WTC11 (cell line): Measurements from ENCODE around the gene ARHGEF10L. TPM values are rescaled to one million over a fixed set of nuclear protein-coding genes. Genes with fewer than 3 reads are reported as not detected.

Source experiments
- ATAC-seq: fragments of 200-7000 bp; cut with Tn5 transposase; 2 replicates; pipeline ENCODE4 v1.10.0; 2021; ENCODE audit warnings: mild to moderate bottlenecking, moderate library complexity
- CTCF ChIA-PET: fragments of 300-600 bp; sonication (Branson Sonifier 250); formaldehyde crosslinking; loops from one replicate; lab custom pipeline; 2021; ENCODE audit warnings: antibody characterized with exemption; lab: Charles Lee
- POLR2A ChIA-PET: fragments of 350-600 bp; sonication (Branson Sonifier 250); formaldehyde crosslinking; loops from one replicate; lab custom pipeline; 2021; ENCODE audit warnings: antibody characterized with exemption; lab: Charles Lee
- DNase-seq: peaks from one replicate; pipeline ENCODE4 v3.0.0; 2021; ENCODE audit warnings: low spot score
- H3K27ac Mint-ChIP-seq: 2 replicates; pipeline ENCODE4 v1.8.0; 2021; ENCODE audit warnings: mixed read lengths
- H3K27me3 Mint-ChIP-seq: 2 replicates; pipeline ENCODE4 v1.8.0; 2021; ENCODE audit warnings: low read depth, mild to moderate bottlenecking, moderate library complexity, mixed read lengths
- H3K36me3 Mint-ChIP-seq: 2 replicates; pipeline ENCODE4 v1.8.0; 2021; ENCODE audit warnings: mixed read lengths
- H3K4me1 Mint-ChIP-seq: 2 replicates; pipeline ENCODE4 v1.8.0; 2022; ENCODE audit warnings: mixed read lengths
- H3K4me3 Mint-ChIP-seq: 2 replicates; pipeline ENCODE4 v1.8.0; 2021; ENCODE audit warnings: mild to moderate bottlenecking, moderate library complexity, mixed read lengths
- H3K9me3 Mint-ChIP-seq: 2 replicates; pipeline ENCODE4 v1.8.0; 2021; ENCODE audit warnings: mixed read lengths
- ATF1 ChIP-seq: sonication (generic); formaldehyde crosslinking; IDR thresholded peaks from 2 replicates; pipeline ENCODE4 v1.8.1; 2023; ENCODE audit warnings: mild to moderate bottlenecking, moderate library complexity, missing genetic modification reagents
- ATF6 ChIP-seq: sonication (generic); formaldehyde crosslinking; IDR thresholded peaks from 2 replicates; pipeline ENCODE4 v1.8.1; 2023; ENCODE audit warnings: mild to moderate bottlenecking, missing genetic modification reagents
- EMX1 ChIP-seq: fragments of 250-450 bp; sonication (Bioruptor Pico); IDR thresholded peaks from 2 replicates; pipeline ENCODE4 v1.8.0; 2021; ENCODE audit warnings: mild to moderate bottlenecking
- ESRRA ChIP-seq: sonication (generic); formaldehyde crosslinking; IDR thresholded peaks from 2 replicates; pipeline ENCODE4 v1.8.1; 2022; ENCODE audit warnings: mild to moderate bottlenecking, missing genetic modification reagents, borderline replicate concordance
- ETV6 ChIP-seq: sonication (generic); formaldehyde crosslinking; IDR thresholded peaks from 2 replicates; pipeline ENCODE4 v1.8.1; 2022; ENCODE audit warnings: mild to moderate bottlenecking, missing genetic modification reagents
- FOXJ3 ChIP-seq: sonication (generic); formaldehyde crosslinking; IDR thresholded peaks from 2 replicates; pipeline ENCODE4 v1.9.0; 2021; ENCODE audit warnings: missing genetic modification reagents, mild to moderate bottlenecking, borderline replicate concordance
- FOXK1 ChIP-seq: sonication (generic); formaldehyde crosslinking; IDR thresholded peaks from 2 replicates; pipeline ENCODE4 v1.8.0; 2022; ENCODE audit warnings: mild to moderate bottlenecking, moderate library complexity, missing genetic modification reagents
- GRHL2 ChIP-seq: fragments of 250-450 bp; sonication (Bioruptor Pico); IDR thresholded peaks from 2 replicates; pipeline ENCODE4 v1.8.0; 2022; ENCODE audit warnings: mild to moderate bottlenecking, moderate library complexity; ENCODE audit not compliant: insufficient replicate concordance, severe bottlenecking
- GTF2I ChIP-seq: fragments of 250-450 bp; sonication (Bioruptor Pico); conservative IDR thresholded peaks from 2 replicates; pipeline ENCODE4 v1.4.0; 2021; ENCODE audit warnings: mild to moderate bottlenecking
- IRF2 ChIP-seq: sonication (generic); formaldehyde crosslinking; IDR thresholded peaks from 2 replicates; pipeline ENCODE4 v1.8.0; 2022; ENCODE audit warnings: low read depth, missing genetic modification reagents, borderline replicate concordance
- NR1H2 ChIP-seq: sonication (generic); formaldehyde crosslinking; IDR thresholded peaks from 2 replicates; pipeline ENCODE4 v1.9.0; 2021; ENCODE audit warnings: mild to moderate bottlenecking, moderate library complexity, missing genetic modification reagents
- OVOL2 ChIP-seq: fragments of 250-450 bp; sonication (Bioruptor Pico); IDR thresholded peaks from 2 replicates; pipeline ENCODE4 v1.9.0; 2021; ENCODE audit warnings: mild to moderate bottlenecking, borderline replicate concordance
- RORB ChIP-seq: fragments of 250-450 bp; sonication (Bioruptor Pico); IDR thresholded peaks from 2 replicates; pipeline ENCODE4 v1.9.0; 2021; ENCODE audit warnings: mild to moderate bottlenecking
- SMAD3 ChIP-seq: sonication (generic); formaldehyde crosslinking; IDR thresholded peaks from 2 replicates; pipeline ENCODE4 v1.8.0; 2022; ENCODE audit warnings: missing genetic modification reagents, mild to moderate bottlenecking, borderline replicate concordance
- TP53 ChIP-seq: sonication (generic); formaldehyde crosslinking; IDR thresholded peaks from 2 replicates; pipeline ENCODE4 v1.8.1; 2023; ENCODE audit warnings: mild to moderate bottlenecking, missing genetic modification reagents
- USF1 ChIP-seq: sonication (generic); formaldehyde crosslinking; IDR thresholded peaks from 2 replicates; pipeline ENCODE4 v1.8.0; 2022; ENCODE audit warnings: mild to moderate bottlenecking, missing genetic modification reagents
- ZBTB43 ChIP-seq: sonication (generic); formaldehyde crosslinking; IDR thresholded peaks from 2 replicates; pipeline ENCODE4 v1.8.1; 2023; ENCODE audit warnings: mild to moderate bottlenecking, missing genetic modification reagents
- ZNF121 ChIP-seq: sonication (generic); formaldehyde crosslinking; IDR thresholded peaks from 2 replicates; pipeline ENCODE4 v1.8.0; 2023; ENCODE audit warnings: missing genetic modification reagents
- ZNF138 ChIP-seq: sonication (generic); formaldehyde crosslinking; conservative IDR thresholded peaks from 2 replicates; pipeline ENCODE4 v1.8.1; 2022; ENCODE audit warnings: mild to moderate bottlenecking, moderate library complexity, missing genetic modification reagents
- ZNF281 ChIP-seq: sonication (generic); formaldehyde crosslinking; IDR thresholded peaks from 2 replicates; pipeline ENCODE4 v1.8.0; 2023; ENCODE audit warnings: mild to moderate bottlenecking, missing genetic modification reagents
- ZNF317 ChIP-seq: sonication (generic); formaldehyde crosslinking; IDR thresholded peaks from 2 replicates; pipeline ENCODE4 v1.8.1; 2023; ENCODE audit warnings: low read depth, mild to moderate bottlenecking, moderate library complexity, missing genetic modification reagents, borderline replicate concordance
- ZNF512 ChIP-seq: sonication (generic); formaldehyde crosslinking; IDR thresholded peaks from 2 replicates; pipeline ENCODE4 v1.8.1; 2022; ENCODE audit warnings: missing genetic modification reagents, borderline replicate concordance
- total RNA-seq: library from RNA; stranded (reverse); gene quantifications from 3 replicates; pipeline ENCODE4 v1.2.3, GENCODE V29; 2021
- TF ChIP-seq, protein P1 (sequence below): sonication (generic); formaldehyde crosslinking; IDR thresholded peaks from 2 replicates; pipeline ENCODE4 v1.8.0; 2023; ENCODE audit warnings: missing genetic modification reagents, mild to moderate bottlenecking, borderline replicate concordance

Gene ARHGEF10L
- total RNA-seq, 1 experiment from 2014 or later = 34.4 TPM

DNA sequence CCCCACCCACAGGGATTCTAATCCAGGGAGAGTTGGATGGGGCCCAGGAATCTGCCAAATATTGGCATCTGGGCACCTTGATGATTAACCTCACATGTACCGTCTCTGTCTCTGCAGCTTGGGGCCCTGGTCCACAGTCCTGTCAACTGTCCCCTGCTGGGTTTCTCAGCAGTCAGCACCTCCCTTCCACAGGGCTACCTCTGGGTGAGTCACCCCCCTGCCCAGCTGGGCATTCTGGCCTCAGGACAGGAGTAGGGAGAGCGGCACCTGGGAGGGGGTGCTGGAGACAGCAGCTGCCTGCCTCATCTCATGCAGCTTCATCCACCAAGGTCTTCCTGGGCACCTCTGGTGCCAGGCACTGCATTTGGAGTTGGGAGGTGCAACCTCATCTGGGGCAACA, 115.0 kb downstream of the ARHGEF10L start:
- ChIA-PET POLR2A (no interaction called here), CTCF (interaction anchor here (0.7 to 3.0 kb wide), 3 partner anchors 11 to 82 kb away, joined by 3 to 11 read pairs (median 4); no protein-coding TSS in a partner anchor)
- no peak overlapping the region for H3K27ac Mint-ChIP-seq
- H3K4me1 Mint-ChIP-seq = no peaks in the 10 kb centered on the region
- H3K27me3 Mint-ChIP-seq = no peaks in the 10 kb centered on the region
- no peak for ATAC-seq
- H3K4me3 Mint-ChIP-seq = no peak overlapping the region
- peaks cover 19% of the 10 kb centered on the region for H3K36me3 Mint-ChIP-seq
- no peaks in the 10 kb centered on the region for H3K9me3 Mint-ChIP-seq
- DNase-seq = no peak
- TF ChIP-seq ZNF317 (CRISPR knock-in tag) (no peak), ZNF281 (no peak), RORB (CRISPR knock-in tag) (no peak), TP53 (CRISPR knock-in tag) (no peak), USF1 (CRISPR knock-in tag) (no peak), FOXK1 (CRISPR knock-in tag) (no peak), ATF6 (CRISPR knock-in tag) (no peak), ZNF121 (CRISPR knock-in tag) (no peak), GTF2I (no peak), GRHL2 (CRISPR knock-in tag) (no peak), ETV6 (no peak), NR1H2 (CRISPR knock-in tag) (no peak), ZNF138 (no peak), SMAD3 (no peak), ZBTB43 (CRISPR knock-in tag) (no peak), IRF2 (CRISPR knock-in tag) (no peak), ZNF512 (CRISPR knock-in tag) (no peak), FOXJ3 (CRISPR knock-in tag) (no peak)

- Mint-ChIP-seq H3K9me3 (no peaks in the 10 kb centered on the region), H3K27ac (no peak overlapping the region), H3K4me3 (no peak overlapping the region), H3K36me3 (peaks cover 21% of the 10 kb centered on the region), H3K4me1 (no peaks in the 10 kb centered on the region), H3K27me3 (no peaks in the 10 kb centered on the region)
- ATAC-seq = no peak
- CTCF ChIA-PET = interaction anchor here (0.7 to 3.0 kb wide), 2 partner anchors 42 to 82 kb away, joined by 3 to 11 read pairs; no protein-coding TSS in a partner anchor
- DNase-seq = no peak
- POLR2A ChIA-PET = no interaction called here
- TF ChIP-seq ESRRA (CRISPR knock-in tag) (no peak), ETV6 (no peak), EMX1 (CRISPR knock-in tag) (no peak), ATF1 (no peak), OVOL2 (CRISPR knock-in tag) (no peak)
- TF ChIP-seq, protein P1, sequence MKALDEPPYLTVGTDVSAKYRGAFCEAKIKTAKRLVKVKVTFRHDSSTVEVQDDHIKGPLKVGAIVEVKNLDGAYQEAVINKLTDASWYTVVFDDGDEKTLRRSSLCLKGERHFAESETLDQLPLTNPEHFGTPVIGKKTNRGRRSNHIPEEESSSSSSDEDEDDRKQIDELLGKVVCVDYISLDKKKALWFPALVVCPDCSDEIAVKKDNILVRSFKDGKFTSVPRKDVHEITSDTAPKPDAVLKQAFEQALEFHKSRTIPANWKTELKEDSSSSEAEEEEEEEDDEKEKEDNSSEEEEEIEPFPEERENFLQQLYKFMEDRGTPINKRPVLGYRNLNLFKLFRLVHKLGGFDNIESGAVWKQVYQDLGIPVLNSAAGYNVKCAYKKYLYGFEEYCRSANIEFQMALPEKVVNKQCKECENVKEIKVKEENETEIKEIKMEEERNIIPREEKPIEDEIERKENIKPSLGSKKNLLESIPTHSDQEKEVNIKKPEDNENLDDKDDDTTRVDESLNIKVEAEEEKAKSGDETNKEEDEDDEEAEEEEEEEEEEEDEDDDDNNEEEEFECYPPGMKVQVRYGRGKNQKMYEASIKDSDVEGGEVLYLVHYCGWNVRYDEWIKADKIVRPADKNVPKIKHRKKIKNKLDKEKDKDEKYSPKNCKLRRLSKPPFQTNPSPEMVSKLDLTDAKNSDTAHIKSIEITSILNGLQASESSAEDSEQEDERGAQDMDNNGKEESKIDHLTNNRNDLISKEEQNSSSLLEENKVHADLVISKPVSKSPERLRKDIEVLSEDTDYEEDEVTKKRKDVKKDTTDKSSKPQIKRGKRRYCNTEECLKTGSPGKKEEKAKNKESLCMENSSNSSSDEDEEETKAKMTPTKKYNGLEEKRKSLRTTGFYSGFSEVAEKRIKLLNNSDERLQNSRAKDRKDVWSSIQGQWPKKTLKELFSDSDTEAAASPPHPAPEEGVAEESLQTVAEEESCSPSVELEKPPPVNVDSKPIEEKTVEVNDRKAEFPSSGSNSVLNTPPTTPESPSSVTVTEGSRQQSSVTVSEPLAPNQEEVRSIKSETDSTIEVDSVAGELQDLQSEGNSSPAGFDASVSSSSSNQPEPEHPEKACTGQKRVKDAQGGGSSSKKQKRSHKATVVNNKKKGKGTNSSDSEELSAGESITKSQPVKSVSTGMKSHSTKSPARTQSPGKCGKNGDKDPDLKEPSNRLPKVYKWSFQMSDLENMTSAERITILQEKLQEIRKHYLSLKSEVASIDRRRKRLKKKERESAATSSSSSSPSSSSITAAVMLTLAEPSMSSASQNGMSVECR (CRISPR knock-in tag) = no peak
These were observed 115.7 kb downstream of the ARHGEF10L start for GRCh38 chr1:17655169-17655568.
